MM.1S (cell line): ENCODE data around the gene SLCO4A1.

Source experiments
- DNase-seq: peaks from one replicate; pipeline ENCODE4 v3.0.0-alpha.2; 2015
- H2AFZ ChIP-seq: fragments of 300-600 bp; sonication (generic); 2 replicates; pipeline ENCODE4 v1.6.0; 2016; ENCODE audit warnings: antibody characterized with exemption, low read length
- H3F3A ChIP-seq: fragments of 300-600 bp; sonication (generic); 2 replicates; pipeline ENCODE4 v1.6.1; 2016; ENCODE audit warnings: mild to moderate bottlenecking, antibody characterized with exemption, low read length, moderate library complexity, mixed read lengths; ENCODE audit not compliant: insufficient read depth
- H3K27ac ChIP-seq: fragments of 300-600 bp; sonication (generic); 2 replicates; pipeline ENCODE4 v1.5.1; 2016; ENCODE audit warnings: mild to moderate bottlenecking, low read length
- H3K27me3 ChIP-seq: fragments of 300-600 bp; sonication (generic); replicated peaks from 2 replicates; pipeline ENCODE4 v1.6.0; 2016; ENCODE audit warnings: low read length; ENCODE audit not compliant: insufficient read depth
- H3K36me3 ChIP-seq: fragments of 300-600 bp; sonication (generic); replicated peaks from 2 replicates; pipeline ENCODE4 v1.6.1; 2016; ENCODE audit warnings: mild to moderate bottlenecking, low read length, mixed read lengths; ENCODE audit not compliant: insufficient read depth
- H3K4me1 ChIP-seq: fragments of 300-600 bp; sonication (generic); 2 replicates; pipeline ENCODE4 v1.6.1; 2016; ENCODE audit warnings: low read length, mixed read lengths
- H3K4me2 ChIP-seq: fragments of 300-600 bp; sonication (generic); 2 replicates; pipeline ENCODE4 v1.6.0; 2016; ENCODE audit warnings: low read depth, low read length
- H3K4me3 ChIP-seq: fragments of 300-600 bp; sonication (generic); 2 replicates; pipeline ENCODE4 v1.5.1; 2016; ENCODE audit warnings: low read length, mixed read lengths
- H3K79me2 ChIP-seq: fragments of 300-600 bp; sonication (generic); 2 replicates; pipeline ENCODE4 v1.6.1; 2016; ENCODE audit warnings: mixed run types, low read length, mixed read lengths
- H3K9ac ChIP-seq: fragments of 300-600 bp; sonication (generic); 2 replicates; pipeline ENCODE4 v1.6.1; 2016; ENCODE audit warnings: low read length, mixed read lengths
- H3K9me2 ChIP-seq: fragments of 300-600 bp; sonication (generic); replicated peaks from 2 replicates; pipeline ENCODE4 v1.6.1; 2016; ENCODE audit warnings: mild to moderate bottlenecking, low read length, mixed read lengths; ENCODE audit not compliant: insufficient read depth
- H3K9me3 ChIP-seq: fragments of 300-600 bp; sonication (generic); replicated peaks from 2 replicates; pipeline ENCODE4 v1.6.1; 2016; ENCODE audit warnings: mild to moderate bottlenecking, low read length, mixed read lengths; ENCODE audit not compliant: insufficient read depth
- H4K20me1 ChIP-seq: fragments of 300-600 bp; sonication (generic); 2 replicates; pipeline ENCODE4 v1.6.1; 2016; ENCODE audit warnings: mild to moderate bottlenecking, low read length, moderate library complexity, mixed read lengths; ENCODE audit not compliant: insufficient read depth
- EZH2 ChIP-seq: fragments of 300-600 bp; sonication (generic); optimal IDR thresholded peaks from 2 replicates; pipeline ENCODE3; 2017; ENCODE audit warnings: low read depth, mild to moderate bottlenecking, antibody characterized with exemption, low read length, mixed read lengths
- EZH2phosphoT487 ChIP-seq: fragments of 300-600 bp; sonication (generic); IDR thresholded peaks from 2 replicates; pipeline ENCODE4 v1.6.1; 2018; ENCODE audit warnings: antibody characterized with exemption, low read length
- TF ChIP-seq, protein P1 (sequence below): fragments of 300-600 bp; sonication (generic); IDR thresholded peaks from 2 replicates; pipeline ENCODE4 v1.5.1; 2016; ENCODE audit warnings: antibody characterized with exemption, low read length, mixed read lengths

The SLCO4A1 gene

DNA sequence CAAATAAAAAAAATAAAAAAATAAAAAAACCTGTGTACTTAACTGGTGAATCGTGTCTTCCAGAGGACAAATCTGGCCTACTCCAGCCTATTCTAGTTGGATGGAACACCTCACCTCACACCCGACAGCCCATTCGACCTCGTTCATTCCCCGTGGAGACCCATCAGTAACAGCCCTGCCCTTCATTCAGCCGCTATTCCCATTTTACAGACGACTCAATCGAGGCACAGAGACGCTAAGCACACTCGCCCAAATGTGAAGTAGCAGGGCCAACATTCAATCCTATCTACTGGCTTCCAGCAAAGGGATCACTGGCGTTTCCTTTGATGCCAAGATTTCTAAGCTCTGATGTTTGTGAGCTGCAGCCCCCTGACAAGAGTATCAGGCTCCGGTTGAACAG lies 64.6 kb downstream of the SLCO4A1 start:
- no peaks in the 10 kb centered on the region for H3K79me2 ChIP-seq
- no peaks in the 10 kb centered on the region for H3F3A ChIP-seq
- no peaks in the 10 kb centered on the region for H3K4me1 ChIP-seq
- TF ChIP-seq EZH2 (no peak), EZH2phosphoT487 (no peak)
- TF ChIP-seq, protein P1, sequence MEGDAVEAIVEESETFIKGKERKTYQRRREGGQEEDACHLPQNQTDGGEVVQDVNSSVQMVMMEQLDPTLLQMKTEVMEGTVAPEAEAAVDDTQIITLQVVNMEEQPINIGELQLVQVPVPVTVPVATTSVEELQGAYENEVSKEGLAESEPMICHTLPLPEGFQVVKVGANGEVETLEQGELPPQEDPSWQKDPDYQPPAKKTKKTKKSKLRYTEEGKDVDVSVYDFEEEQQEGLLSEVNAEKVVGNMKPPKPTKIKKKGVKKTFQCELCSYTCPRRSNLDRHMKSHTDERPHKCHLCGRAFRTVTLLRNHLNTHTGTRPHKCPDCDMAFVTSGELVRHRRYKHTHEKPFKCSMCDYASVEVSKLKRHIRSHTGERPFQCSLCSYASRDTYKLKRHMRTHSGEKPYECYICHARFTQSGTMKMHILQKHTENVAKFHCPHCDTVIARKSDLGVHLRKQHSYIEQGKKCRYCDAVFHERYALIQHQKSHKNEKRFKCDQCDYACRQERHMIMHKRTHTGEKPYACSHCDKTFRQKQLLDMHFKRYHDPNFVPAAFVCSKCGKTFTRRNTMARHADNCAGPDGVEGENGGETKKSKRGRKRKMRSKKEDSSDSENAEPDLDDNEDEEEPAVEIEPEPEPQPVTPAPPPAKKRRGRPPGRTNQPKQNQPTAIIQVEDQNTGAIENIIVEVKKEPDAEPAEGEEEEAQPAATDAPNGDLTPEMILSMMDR: no peak
- H3K4me3 ChIP-seq: no peak overlapping the region
- no peak overlapping the region for H3K4me2 ChIP-seq
- DNase-seq: no peak
- H3K9me3 ChIP-seq: no peaks in the 10 kb centered on the region
- peaks cover 96% of the 10 kb centered on the region for H3K27me3 ChIP-seq
- no peak overlapping the region for H2AFZ ChIP-seq
- no peaks in the 10 kb centered on the region for H3K9me2 ChIP-seq
- no peak overlapping the region for H3K9ac ChIP-seq
- no peaks in the 10 kb centered on the region for H4K20me1 ChIP-seq
- no peak overlapping the region for H3K27ac ChIP-seq
- H3K36me3 ChIP-seq: no peaks in the 10 kb centered on the region

DNA sequence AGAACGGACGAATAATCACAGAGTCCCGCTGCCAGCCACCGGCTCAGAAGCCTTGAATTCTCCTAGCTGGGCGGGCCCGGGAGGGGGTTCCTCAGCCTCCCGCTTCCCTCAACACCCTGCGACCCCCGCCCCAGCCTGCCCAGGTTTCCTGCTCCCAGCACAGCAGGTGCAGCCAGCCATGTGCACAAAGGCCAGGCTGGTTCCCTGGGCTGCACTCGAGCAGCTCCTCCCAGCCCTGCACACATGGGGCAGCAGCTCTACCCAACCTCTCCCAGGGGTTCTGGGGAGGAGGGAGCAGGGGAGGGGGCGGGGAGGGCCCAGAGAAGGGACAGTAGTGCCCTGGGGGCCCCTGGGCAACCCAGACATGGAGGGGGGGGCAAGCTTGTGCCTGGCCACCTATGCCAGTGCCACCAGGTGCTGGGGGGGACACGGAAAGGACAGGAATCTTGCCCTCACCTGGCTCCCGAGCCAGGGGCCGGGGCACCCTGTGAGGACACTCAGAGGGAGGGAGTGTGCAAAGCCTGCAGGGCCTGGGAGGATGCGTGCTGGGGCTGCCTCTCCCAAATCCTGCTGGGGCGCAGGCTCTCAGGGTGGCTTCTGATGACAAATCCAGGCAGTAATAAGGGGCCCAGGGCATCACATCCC lies 65.1 kb downstream of the SLCO4A1 start:
- Histone ChIP-seq H3K9me3 (no peaks in the 10 kb centered on the region), H4K20me1 (no peaks in the 10 kb centered on the region), H2AFZ (no peak overlapping the region), H3K79me2 (no peaks in the 10 kb centered on the region), H3K27me3 (peaks cover 96% of the 10 kb centered on the region), H3K9me2 (no peaks in the 10 kb centered on the region), H3K27ac (no peak overlapping the region), H3K4me1 (no peaks in the 10 kb centered on the region), H3K9ac (no peak overlapping the region), H3F3A (no peaks in the 10 kb centered on the region), H3K4me3 (no peak overlapping the region), H3K36me3 (no peaks in the 10 kb centered on the region), H3K4me2 (no peak overlapping the region)
- DNase-seq: no peak
- no peak for TF ChIP-seq EZH2phosphoT487
- TF ChIP-seq, protein P1: no peak
- TF ChIP-seq EZH2: no peak

DNA sequence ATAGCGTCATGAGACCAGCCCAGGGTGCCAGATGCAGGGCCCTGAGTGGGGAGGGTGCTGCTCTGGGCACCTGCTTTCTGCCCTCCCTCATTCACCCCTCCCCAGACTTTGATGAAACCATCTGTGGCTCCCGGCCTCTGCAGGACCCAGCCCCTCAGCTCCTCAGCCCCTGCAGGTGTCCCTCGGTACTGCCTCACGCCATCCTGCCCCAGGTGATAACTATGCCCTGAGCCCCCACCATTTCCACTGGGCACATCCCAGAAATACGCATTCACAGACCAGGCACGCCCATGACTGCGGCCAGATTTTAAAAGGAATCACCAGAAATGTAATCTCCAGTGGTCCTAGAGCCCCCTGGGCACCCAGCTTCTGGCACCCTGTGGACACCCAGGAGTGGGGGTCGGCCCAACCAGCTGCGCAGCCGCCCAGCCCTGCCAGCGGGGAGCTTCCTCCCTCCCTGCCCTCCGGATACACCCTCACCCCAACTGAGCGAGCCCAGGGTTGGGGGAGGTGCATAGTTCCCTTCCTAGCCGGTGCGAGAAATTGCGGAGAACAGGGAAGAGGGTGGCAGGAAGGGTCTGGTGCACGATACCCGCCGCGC lies 65.7 kb downstream of the SLCO4A1 start:
- Histone ChIP-seq H3K79me2 (no peaks in the 10 kb centered on the region), H3K4me3 (no peak overlapping the region), H3K4me2 (no peak overlapping the region), H3K27me3 (peaks cover 96% of the 10 kb centered on the region), H3K9me2 (no peaks in the 10 kb centered on the region), H4K20me1 (no peaks in the 10 kb centered on the region), H3K36me3 (no peaks in the 10 kb centered on the region), H3K9me3 (no peaks in the 10 kb centered on the region), H3F3A (no peaks in the 10 kb centered on the region), H3K4me1 (no peaks in the 10 kb centered on the region), H3K27ac (no peak overlapping the region), H3K9ac (no peak overlapping the region), H2AFZ (no peak overlapping the region)
- TF ChIP-seq EZH2phosphoT487 (no peak), EZH2 (no peak)
- TF ChIP-seq, protein P1: peak; percentile 25
- no peak for DNase-seq
